Endothelial cell of umbilical vein (primary cell): ENCODE measurements around the gene TBP. TPM values are rescaled to one million over a fixed set of nuclear protein-coding genes. Genes with fewer than 3 reads are reported as not detected.
"Not testable (repeated sequence)": the region's sequence is repeated elsewhere in the genome, so short reads cannot be mapped to it uniquely, and the experiment has no call there.

Experiments used
- BruUV-seq: library from RNA; stranded (reverse); fragments of 400-500 nt; replicated peaks from 2 replicates; lab custom pipeline; 2021; lab: Mats Ljungman, UMichigan
- CTCF ChIA-PET: fragments of 300-600, 350-600 bp; sonication (Branson Sonifier 250); formaldehyde crosslinking; loops from one replicate; lab custom pipeline; 2021; ENCODE audit warnings: antibody characterized with exemption, inconsistent platforms; lab: Charles Lee
- POLR2A ChIA-PET: fragments of 300-600, 350-600 bp; sonication (Branson Sonifier 250); formaldehyde crosslinking; loops from one replicate; lab custom pipeline; 2021; ENCODE audit warnings: antibody characterized with exemption, inconsistent platforms; lab: Charles Lee
- DNase-seq: peaks from one replicate; pipeline ENCODE4 v3.0.0-alpha.2; 2011; ENCODE audit warnings: low read depth, low spot score
- FAIRE-seq: peaks from 2 replicates; lab custom pipeline; 2011; peaks lifted over from hg19 to GRCh38; lab: Jason Lieb, UNC
- H2AFZ ChIP-seq: 2 replicates; pipeline ENCODE4 v1.6.0; 2012; ENCODE audit warnings: low read depth, low read length, control low read depth, inconsistent platforms
- H3K27ac ChIP-seq: 2 replicates; pipeline ENCODE4 v1.5.1; 2011; ENCODE audit warnings: low read depth, mild to moderate bottlenecking, control low read depth, low read length, moderate library complexity; ENCODE audit not compliant: insufficient read depth
- H3K27me3 ChIP-seq, 2 experiments: 2 replicates each; pipeline versions ENCODE4 v1.6.0 to v1.6.1; 2011; ENCODE audit warnings: low read length in 2 of 2, mixed read lengths in 1 of 2; ENCODE audit not compliant: control insufficient read depth in 2 of 2, insufficient read depth in 2 of 2
- H3K36me3 ChIP-seq, 2 experiments: 2 replicates in 1 of 2; 3 replicates in 1 of 2; pipeline ENCODE4 v1.5.1; 2011; ENCODE audit warnings: low read length in 2 of 2, mild to moderate bottlenecking in 1 of 2, moderate library complexity in 1 of 2; ENCODE audit not compliant: control insufficient read depth in 2 of 2, insufficient read depth in 2 of 2; ENCODE audit errors: extremely low read depth in 1 of 2
- H3K4me1 ChIP-seq: 3 replicates; pipeline ENCODE4 v1.5.1; 2011; ENCODE audit warnings: mild to moderate bottlenecking, low read length; ENCODE audit not compliant: control insufficient read depth, insufficient read depth; ENCODE audit errors: extremely low read depth
- H3K4me2 ChIP-seq: 2 replicates; pipeline ENCODE4 v1.6.1; 2011; ENCODE audit warnings: low read length, control low read depth, mixed read lengths; ENCODE audit not compliant: insufficient read depth
- H3K4me3 ChIP-seq, 3 experiments: fragments of 200-600 bp in 1 of 3; sonication (generic), shearing (Covaris generic) in 1 of 3; replicated peaks in 1 of 3; 2 replicates each; pipeline ENCODE4 v1.5.1; 2011 to 2016; ENCODE audit warnings: control low read depth in 3 of 3, low read length in 3 of 3, mild to moderate bottlenecking in 2 of 3, inconsistent platforms in 1 of 3, low read depth in 1 of 3, moderate library complexity in 1 of 3; ENCODE audit not compliant: insufficient read depth in 1 of 3
- H3K79me2 ChIP-seq: 2 replicates; pipeline ENCODE4 v1.6.0; 2012; ENCODE audit warnings: low read length, inconsistent platforms; ENCODE audit not compliant: control insufficient read depth, insufficient read depth
- H3K9ac ChIP-seq: replicated peaks from 2 replicates; pipeline ENCODE3; 2011; ENCODE audit warnings: low read length, control low read depth; ENCODE audit not compliant: insufficient read depth; ENCODE audit errors: extremely low read depth
- H3K9me1 ChIP-seq: replicated peaks from 3 replicates; pipeline ENCODE4 v1.6.0; 2011; ENCODE audit warnings: mild to moderate bottlenecking, low read length; ENCODE audit not compliant: control insufficient read depth, insufficient read depth; ENCODE audit errors: extremely low read depth
- H3K9me3 ChIP-seq: replicated peaks from 2 replicates; pipeline ENCODE4 v1.5.1; 2012; ENCODE audit warnings: low read length, inconsistent platforms; ENCODE audit not compliant: control insufficient read depth, insufficient read depth
- H4K20me1 ChIP-seq: replicated peaks from 2 replicates; pipeline ENCODE3; 2011; ENCODE audit warnings: mild to moderate bottlenecking, low read length; ENCODE audit not compliant: control insufficient read depth, insufficient read depth; ENCODE audit errors: extremely low read depth
- EZH2 ChIP-seq: IDR thresholded peaks from 2 replicates; pipeline ENCODE4 v1.6.1; 2012; ENCODE audit warnings: borderline replicate concordance, low read depth, mild to moderate bottlenecking, moderate library complexity, low read length, inconsistent platforms; ENCODE audit not compliant: severe bottlenecking
- FOS ChIP-seq: IDR thresholded peaks from 2 replicates; pipeline ENCODE4 v1.6.1; 2011; ENCODE audit warnings: mild to moderate bottlenecking, low read length, moderate library complexity, borderline replicate concordance; ENCODE audit not compliant: insufficient read depth
- GATA2 ChIP-seq: IDR thresholded peaks from 2 replicates; pipeline ENCODE4 v1.7.0; 2011; ENCODE audit warnings: low read depth, mild to moderate bottlenecking, moderate library complexity, mixed read lengths, low read length; ENCODE audit not compliant: insufficient read length, insufficient read depth
- JUN ChIP-seq: IDR thresholded peaks from 2 replicates; pipeline ENCODE4 v1.6.1; 2011; ENCODE audit warnings: borderline replicate concordance, low read depth; ENCODE audit not compliant: insufficient read length, insufficient read depth
- MAX ChIP-seq: IDR thresholded peaks from 2 replicates; pipeline ENCODE4 v1.6.1; 2011; ENCODE audit not compliant: insufficient read depth, insufficient read length
- MYC ChIP-seq: IDR thresholded peaks from one replicate; pipeline ENCODE4 v1.6.1; 2011; ENCODE audit warnings: mild to moderate bottlenecking, low read depth, low read length
- POLR2A ChIP-seq: IDR thresholded peaks from 2 replicates; pipeline ENCODE4 v1.6.1; 2012; ENCODE audit warnings: low read depth, mild to moderate bottlenecking, control low read depth, low read length
- POLR2AphosphoS5 ChIP-seq: IDR thresholded peaks from 2 replicates; pipeline ENCODE4 v1.6.1; 2012; ENCODE audit warnings: low read depth, mild to moderate bottlenecking, control low read depth, low read length, moderate library complexity; ENCODE audit not compliant: insufficient read depth
- dilution Hi-C: fragments of 300-500 bp; cut with MboI; formaldehyde crosslinking; loops from one replicate; pipeline ENCODE4 v1.15.0; 2019; ENCODE audit warnings: low sequenced_read_pairs; ENCODE audit not compliant: extremely low pct_ligation_motif_present
- intact Hi-C: fragments of 100-400 bp; cut with micrococcal nuclease; formaldehyde crosslinking; loops from one replicate; pipeline ENCODE4 v1.10.0; 2022
- polyA plus RNA-seq, 4 experiments: library from polyadenylated mRNA; depleted of rRNA in 3 of 4; stranded (reverse) in 3 of 4; unstranded in 1 of 4; fragments of >200 nt; gene quantifications; 2 replicates each; pipeline versions ENCODE4 v1.2.1 to v1.2.3, GENCODE V29; 2011 to 2012; ENCODE audit warnings: missing spikeins in 1 of 4
- total RNA-seq: library from RNA; stranded (reverse); gene quantifications from 2 replicates; pipeline ENCODE4 v1.2.3, GENCODE V29; 2021
- TF ChIP-seq, protein P1 (sequence below), 2 donors: IDR thresholded peaks; 1 replicate in 1 of 2; 2 replicates in 1 of 2; pipeline ENCODE4 v1.5.1; 2011; ENCODE audit warnings: low read length in 2 of 2, mild to moderate bottlenecking in 2 of 2, moderate library complexity in 2 of 2, control low read depth in 1 of 2, inconsistent platforms in 1 of 2, low read depth in 1 of 2; ENCODE audit not compliant: insufficient read depth in 1 of 2; ENCODE audit errors: extremely low read depth in 1 of 2

The TBP gene
- total and polyA plus RNA-seq, 2 donors (not counting 3 experiments of a cell fraction or from before 2014, with no cell fraction given) = 17.5 to 17.7 TPM

- TF ChIP-seq FOS = no peak
- no peak for TF ChIP-seq GATA2
- no peak for TF ChIP-seq MAX
- TF ChIP-seq, protein P1, sequence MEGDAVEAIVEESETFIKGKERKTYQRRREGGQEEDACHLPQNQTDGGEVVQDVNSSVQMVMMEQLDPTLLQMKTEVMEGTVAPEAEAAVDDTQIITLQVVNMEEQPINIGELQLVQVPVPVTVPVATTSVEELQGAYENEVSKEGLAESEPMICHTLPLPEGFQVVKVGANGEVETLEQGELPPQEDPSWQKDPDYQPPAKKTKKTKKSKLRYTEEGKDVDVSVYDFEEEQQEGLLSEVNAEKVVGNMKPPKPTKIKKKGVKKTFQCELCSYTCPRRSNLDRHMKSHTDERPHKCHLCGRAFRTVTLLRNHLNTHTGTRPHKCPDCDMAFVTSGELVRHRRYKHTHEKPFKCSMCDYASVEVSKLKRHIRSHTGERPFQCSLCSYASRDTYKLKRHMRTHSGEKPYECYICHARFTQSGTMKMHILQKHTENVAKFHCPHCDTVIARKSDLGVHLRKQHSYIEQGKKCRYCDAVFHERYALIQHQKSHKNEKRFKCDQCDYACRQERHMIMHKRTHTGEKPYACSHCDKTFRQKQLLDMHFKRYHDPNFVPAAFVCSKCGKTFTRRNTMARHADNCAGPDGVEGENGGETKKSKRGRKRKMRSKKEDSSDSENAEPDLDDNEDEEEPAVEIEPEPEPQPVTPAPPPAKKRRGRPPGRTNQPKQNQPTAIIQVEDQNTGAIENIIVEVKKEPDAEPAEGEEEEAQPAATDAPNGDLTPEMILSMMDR (IDR thresholded peaks at IDR 0.05; ENCODE audit: extremely low read depth in 1 of 2, insufficient read depth in 1 of 2, low read depth in 1 of 2, low read length in 2 of 2) = no peak
- no peak for TF ChIP-seq MYC
- no peak for TF ChIP-seq EZH2
- no peak for TF ChIP-seq JUN
- no peak for TF ChIP-seq POLR2A
- TF ChIP-seq POLR2AphosphoS5 = no peak
- Histone ChIP-seq H3K36me3 (no peaks in the 10 kb centered on the region), H3K27ac (no peak overlapping the region), H3K9me1 (no peaks in the 10 kb centered on the region), H2AFZ (no peak overlapping the region), H3K9me3 (no peaks in the 10 kb centered on the region), H3K27me3 (no peaks in the 10 kb centered on the region), H4K20me1 (no peaks in the 10 kb centered on the region), H3K4me3 (no peak overlapping the region), H3K79me2 (no peaks in the 10 kb centered on the region), H3K4me1 (no peaks in the 10 kb centered on the region), H3K4me2 (no peak overlapping the region), H3K9ac (no peak overlapping the region)
- ChIA-PET CTCF (interaction anchor here (2.1 kb wide), 1 partner anchor 11 kb away, joined by 11 read pairs; no protein-coding TSS in a partner anchor), POLR2A (no interaction called here)
- dilution Hi-C loops = no loop called here
- BruUV-seq = no TSS peak
- DNase-seq (no peak), FAIRE-seq (no peak)
- intact Hi-C loops = no loop called here
Observed at GRCh38 chr6:170506446-170506845, 47.7 kb upstream of the TBP start.

GRCh38 chr6:170507728-170508127 is 46.4 kb upstream of the TBP start:
- H3K9ac ChIP-seq, H3K4me1 ChIP-seq, H3K27ac ChIP-seq, H4K20me1 ChIP-seq, H3K36me3 ChIP-seq, FAIRE-seq, H2AFZ ChIP-seq, H3K4me3 ChIP-seq, H3K9me1 ChIP-seq, H3K9me3 ChIP-seq, H3K79me2 ChIP-seq, H3K4me2 ChIP-seq, BruUV-seq, H3K27me3 ChIP-seq, dilution Hi-C loops, DNase-seq, POLR2A ChIA-PET, intact Hi-C loops: not testable (repeated sequence)
- CTCF ChIA-PET = interaction anchor here (2.1 kb wide), 1 partner anchor 10 kb away, joined by 11 read pairs; no protein-coding TSS in a partner anchor

DNA sequence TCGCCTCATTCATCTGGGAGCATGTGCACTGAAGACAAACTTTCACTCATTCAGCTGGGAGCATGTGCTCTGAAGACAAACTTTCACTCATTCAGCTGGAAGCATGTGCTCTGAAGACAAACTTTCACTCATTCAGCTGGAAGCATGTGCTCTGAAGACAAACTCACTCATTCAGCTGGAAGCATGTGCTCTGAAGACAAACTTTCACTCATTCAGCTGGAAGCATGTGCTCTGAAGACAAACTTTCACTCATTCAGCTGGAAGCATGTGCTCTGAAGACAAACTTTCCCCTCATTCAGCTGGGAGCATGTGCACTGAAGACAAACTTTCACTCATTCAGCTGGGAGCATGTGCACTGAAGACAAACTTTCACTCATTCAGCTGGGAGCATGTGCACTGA is 45.9 kb upstream of the TBP start:
- H3K27ac ChIP-seq, H4K20me1 ChIP-seq, H3K9ac ChIP-seq, intact Hi-C loops, H3K4me1 ChIP-seq, H3K9me3 ChIP-seq, H3K4me2 ChIP-seq, H3K9me1 ChIP-seq, POLR2A ChIA-PET, FAIRE-seq, H3K79me2 ChIP-seq, H2AFZ ChIP-seq, DNase-seq, dilution Hi-C loops, H3K27me3 ChIP-seq, H3K36me3 ChIP-seq, H3K4me3 ChIP-seq, BruUV-seq: not testable (repeated sequence)
- CTCF ChIA-PET = interaction anchor here (2.1 kb wide), 1 partner anchor 9 kb away, joined by 11 read pairs; no protein-coding TSS in a partner anchor
